Heart right ventricle (tissue), 16 donors: ENCODE results near the gene DPP8. TPM values are rescaled to one million over a fixed set of nuclear protein-coding genes. Genes with fewer than 3 reads are reported as not detected.

Experiments
- ATAC-seq, 8 donors: fragments of 200-7000 bp; cut with Tn5 transposase; one replicate each; pipeline ENCODE4 v1.9.1; 2020; ENCODE audit warnings: mild to moderate bottlenecking in 8 of 8, moderate library complexity in 8 of 8, moderate number of reproducible peaks in 1 of 8
- DNase-seq, 2 donors: peaks; one replicate each; pipeline ENCODE4 v3.0.0-alpha.2; 2020
- H3K27ac ChIP-seq, 10 donors: fragments of 200-600 bp; sonication (generic) in 2 of 10; one replicate each; pipeline versions ENCODE4 v1.5.0 to v1.8.0; 2020 to 2022; ENCODE audit warnings: mild to moderate bottlenecking in 3 of 10
- H3K27me3 ChIP-seq, 7 donors: fragments of 200-600 bp; one replicate each; pipeline ENCODE4 v1.8.0; 2021 to 2022; ENCODE audit warnings: mild to moderate bottlenecking in 2 of 7
- H3K36me3 ChIP-seq, 9 donors: fragments of 200-600 bp; sonication (generic) in 1 of 9; one replicate each; pipeline versions ENCODE4 v1.5.0 to v1.8.0; 2020 to 2022; ENCODE audit warnings: mild to moderate bottlenecking in 2 of 9
- H3K4me1 ChIP-seq, 9 donors: fragments of 200-600 bp; sonication (generic) in 1 of 9; one replicate each; pipeline versions ENCODE4 v1.5.0 to v1.8.0; 2020 to 2022; ENCODE audit warnings: mild to moderate bottlenecking in 4 of 9
- H3K4me3 ChIP-seq, 10 donors: fragments of 200-600 bp; sonication (generic) in 2 of 10; one replicate each; pipeline versions ENCODE4 v1.5.0 to v1.8.0; 2020 to 2022; ENCODE audit warnings: mild to moderate bottlenecking in 7 of 10, moderate library complexity in 2 of 10
- H3K9me3 ChIP-seq, 11 donors: fragments of 200-600 bp in 10 of 11; sonication (generic) in 2 of 11; one replicate each; pipeline versions ENCODE4 v1.5.0 to v1.8.0; 2013 to 2022; ENCODE audit warnings: mild to moderate bottlenecking in 2 of 11, control low read depth in 1 of 11, moderate library complexity in 1 of 11
- CTCF ChIP-seq, 9 donors: fragments of 200-600 bp; sonication (generic) in 2 of 9; IDR thresholded peaks; one replicate each; pipeline versions ENCODE4 v1.5.0 to v1.8.0; 2021 to 2022; ENCODE audit warnings: antibody characterized with exemption in 9 of 9, mild to moderate bottlenecking in 5 of 9, moderate library complexity in 1 of 9
- WGBS, 2 donors: extraction: QIAGEN DNeasy Blood & Tissue Kit; methylation state at CpG; one replicate each; pipeline ENCODE4 v1.1.7; 2013; ENCODE audit warnings: inconsistent platforms in 1 of 2; 5-methylcytosine and 5-hydroxymethylcytosine counted together
- intact Hi-C, 10 donors: fragments of 100-400 bp; cut with DNase I; formaldehyde crosslinking; loops; one replicate each; pipeline versions ENCODE4 v1.11.1 to v1.14.2; 2022
- polyA plus RNA-seq, 2 donors: library from polyadenylated mRNA; stranded (reverse); fragments of 200-250 nt; gene quantifications; one replicate each; pipeline ENCODE4 v1.2.3, GENCODE V29; 2013
- total RNA-seq, 10 donors: library from RNA; stranded (reverse); fragmentation: NEBNext Ultra II Directional in 3 of 10; extraction: Animal tissue kit (Norgen Biotek cat#: 25700) in 3 of 10; gene quantifications; one replicate each; pipeline versions ENCODE4 v1.2.1 to v1.2.4, GENCODE V29; 2021 to 2023
- donor health status: Arrhythmogenic right ventricular cardiomyopathy.
- donor health status: ischemic (EF 13 %, LVEDD 7.1; RV severe dilation, severe dysfunction).
- donor health status: healthy with polysubstance abuse.
- donor health status: DM: no; HTN: yes; CAD: no.
- donor health status: DM: no; HTN: no; CAD: no.
- donor health status: ischemic (EF 25% LVEDD 6.9; RV normal size, moderate dysfunction).
- donor health status: ischemic (EF 25% LVEDD 5.7; RV mildly dilated, moderate dysfunction).
- donor health status: healthy.
- donor health status: DM: yes; HTN: yes; CAD: no.
- donor health status: Ischemic cardiomyopathy.
- donor health status: ischemic (EF 35%, LVEDD 5.7; RV mildly dilated, moderate dysfunction).
- donor health status: nonischemic (EF 11% LVEDD 7.7; RV severe dilation, severe dysfunction).
- donor health status: DM: yes; HTN: yes; CAD: no.
- donor health status: PGD.
- donor health status: ischemic (EF 29% LVEDD 5.4; RV normal size, mild dysfunction).
- donor health status: nonischemic (EF 23%, LVEDD 6.1; RV moderate dilation, normal function).

DPP8 gene
- total and polyA plus RNA-seq, 12 donors: 6.9 to 45.3 (median 38.7) TPM

- no peak for DNase-seq
Measured at GRCh38 chr15:65394280-65394789, 123.2 kb downstream of the DPP8 start.

GRCh38 chr15:65393557-65393956, 123.9 kb downstream of the DPP8 start:
- Histone ChIP-seq H3K9me3 (no peaks in the 10 kb centered on the region), H3K27me3 (peaks cover 5 to 52% (median 44%) of the 10 kb centered on the region in 7 donors), H3K27ac (no peak overlapping the region), H3K36me3 (peaks cover 0 to 5% (median 0%) of the 10 kb centered on the region in 9 donors), H3K4me1 (peaks cover 0 to 16% (median 5%) of the 10 kb centered on the region in 9 donors), H3K4me3 (no peak overlapping the region)
- no peak for DNase-seq
- TF ChIP-seq CTCF (IDR thresholded peaks at IDR 0.05): no peak
- WGBS, 2 donors: 85 to 88% methylated on average over 8 of the region's 8 CpGs
- no peak for ATAC-seq
- intact Hi-C loops: loop anchor here in 1 of 10 donors (10.0 kb wide), 1 partner anchor 189 kb away; no protein-coding TSS in a partner anchor

More at GRCh38 chr15:65394280-65394789, 123.2 kb downstream of the DPP8 start:
- Histone ChIP-seq H3K36me3 (peaks cover 0 to 5% (median 0%) of the 10 kb centered on the region in 9 donors), H3K4me3 (no peak overlapping the region), H3K27me3 (peaks cover 5 to 55% (median 48%) of the 10 kb centered on the region in 7 donors), H3K27ac (no peak overlapping the region), H3K4me1 (peaks cover 0 to 16% (median 5%) of the 10 kb centered on the region in 9 donors), H3K9me3 (no peaks in the 10 kb centered on the region)
- TF ChIP-seq CTCF (IDR thresholded peaks at IDR 0.05): no peak
- WGBS, 2 donors: 90% methylated on average over 11 of the region's 11 CpGs
- intact Hi-C loops: loop anchor here in 1 of 10 donors (10.0 kb wide), 1 partner anchor 190 kb away; no protein-coding TSS in a partner anchor
- no peak for ATAC-seq

GRCh38 chr15:65393091-65393490, 124.4 kb downstream of the DPP8 start:
- no peak for ATAC-seq
- no peak for TF ChIP-seq CTCF (IDR thresholded peaks at IDR 0.05)
- Histone ChIP-seq H3K27ac (no peak overlapping the region), H3K4me3 (no peak overlapping the region), H3K9me3 (no peaks in the 10 kb centered on the region), H3K27me3 (peaks cover 5 to 48% (median 40%) of the 10 kb centered on the region in 7 donors), H3K36me3 (peaks cover 0 to 5% (median 0%) of the 10 kb centered on the region in 9 donors), H3K4me1 (peaks cover 0 to 16% (median 5%) of the 10 kb centered on the region in 9 donors)
- WGBS, 2 donors: 90 to 97% methylated on average over 13 of the region's 13 CpGs
- intact Hi-C loops: loop anchor here in 1 of 10 donors (10.0 kb wide), 1 partner anchor 188 kb away; no protein-coding TSS in a partner anchor
- DNase-seq: no peak

Other genes with a start within 250 kb of the DPP8 start
- gene PARP16, start 230.8 kb downstream of the DPP8 start, total RNA-seq: 1 to 10 TPM; 3.3 to 5.2 (median 4.8) TPM
- gene PARP16, start 230.8 kb downstream of the DPP8 start, polyA plus RNA-seq: 1 to 10 TPM; 3.1 to 4.6 TPM
- not detected for gene RNU5A-1, start 221.6 kb downstream of the DPP8 start, total RNA-seq
- gene RNU5A-1, start 221.6 kb downstream of the DPP8 start, polyA plus RNA-seq: not detected
- 10 to 100 TPM in 2 of 10 donors, not detected in 8; 18.2 to 51.0 TPM for gene RNU5B-1, start 213.0 kb downstream of the DPP8 start, total RNA-seq
- gene RNU5B-1, start 213.0 kb downstream of the DPP8 start, polyA plus RNA-seq: not detected
- gene IGDCC3, start 139.7 kb downstream of the DPP8 start, total RNA-seq: under 1 TPM in 7 of 10 donors, not detected in 3; 0.05 to 0.57 (median 0.16) TPM
- gene IGDCC3, start 139.7 kb downstream of the DPP8 start, polyA plus RNA-seq: under 1 TPM in 1 of 2 donors, not detected in 1; under 0.01 TPM
- 1 to 10 TPM in 5 of 10 donors, under 1 TPM in 5; 0.37 to 2.2 (median 0.94) TPM for gene IGDCC4, start 94.7 kb downstream of the DPP8 start, total RNA-seq
- 1 to 10 TPM in 1 of 2 donors, under 1 TPM in 1; 0.35 to 1.2 TPM for gene IGDCC4, start 94.7 kb downstream of the DPP8 start, polyA plus RNA-seq
- gene HACD3, start 12.8 kb upstream of the DPP8 start, total RNA-seq: 10 to 100 TPM in 3 of 10 donors, 1 to 10 TPM in 7; 5.3 to 13.4 (median 8.4) TPM
- gene HACD3, start 12.8 kb upstream of the DPP8 start, polyA plus RNA-seq: 1 to 10 TPM; 3.7 to 8.1 TPM
- 10 to 100 TPM; 11.1 to 18.4 (median 14.7) TPM for gene INTS14, start 93.4 kb upstream of the DPP8 start, total RNA-seq
- gene INTS14, start 93.4 kb upstream of the DPP8 start, polyA plus RNA-seq: 10 to 100 TPM in 1 of 2 donors, 1 to 10 TPM in 1; 9.1 to 12.1 TPM
- 1 to 10 TPM; 1.3 to 5.3 (median 2.2) TPM for gene SLC24A1, start 104.2 kb upstream of the DPP8 start, total RNA-seq
- 1 to 10 TPM; 1.2 to 1.5 TPM for gene SLC24A1, start 104.2 kb upstream of the DPP8 start, polyA plus RNA-seq